Panc1 (cell line): Measurements from ENCODE around the gene PTPRK.

Source experiments
- POLR2AphosphoS5 ChIP-seq: IDR thresholded peaks from 2 replicates; pipeline ENCODE4 v1.6.1; 2012; ENCODE audit warnings: mild to moderate bottlenecking, low read depth, low read length, moderate library complexity
- SIN3A ChIP-seq: IDR thresholded peaks from 2 replicates; pipeline ENCODE4 v1.6.1; 2012; ENCODE audit warnings: low read depth, mild to moderate bottlenecking, low read length, moderate library complexity, borderline replicate concordance; ENCODE audit not compliant: insufficient read depth
- TCF7L2 ChIP-seq: IDR thresholded peaks from 2 replicates; pipeline ENCODE4 v1.6.1; 2011; ENCODE audit warnings: mild to moderate bottlenecking, low read depth, low read length, inconsistent platforms
- TF ChIP-seq, protein P1 (sequence below): fragments of 450-650 bp; IDR thresholded peaks from 2 replicates; pipeline ENCODE4 v1.5.1; 2017; ENCODE audit warnings: mild to moderate bottlenecking
- TF ChIP-seq, protein P2 (sequence below), 2 experiments: IDR thresholded peaks; 2 replicates each; pipeline ENCODE4 v1.6.1; 2011 to 2012; ENCODE audit warnings: low read depth in 2 of 2, control low read depth in 1 of 2, low read length in 1 of 2, mild to moderate bottlenecking in 1 of 2, moderate library complexity in 1 of 2; ENCODE audit not compliant: insufficient read depth in 1 of 2

DNA sequence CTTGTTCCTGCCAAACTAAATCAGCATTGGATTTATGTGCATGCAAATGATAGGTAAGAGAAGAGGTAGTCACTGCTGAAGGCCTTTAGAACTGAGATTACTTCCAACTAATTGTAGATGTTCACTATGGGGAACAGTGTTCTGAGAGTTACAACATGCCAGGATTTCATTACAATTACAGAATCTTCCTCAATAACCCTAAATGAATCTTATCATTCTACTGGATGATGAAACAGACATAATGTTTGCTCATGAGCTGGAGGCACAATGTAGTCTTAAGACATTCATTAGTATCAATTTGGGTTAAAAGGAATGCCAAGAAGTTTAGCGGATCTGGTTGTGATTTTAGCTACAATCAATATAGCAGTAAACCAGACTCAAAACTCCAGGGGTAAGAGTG lies 370.6 kb downstream of the PTPRK start:
- TF ChIP-seq, protein P1, sequence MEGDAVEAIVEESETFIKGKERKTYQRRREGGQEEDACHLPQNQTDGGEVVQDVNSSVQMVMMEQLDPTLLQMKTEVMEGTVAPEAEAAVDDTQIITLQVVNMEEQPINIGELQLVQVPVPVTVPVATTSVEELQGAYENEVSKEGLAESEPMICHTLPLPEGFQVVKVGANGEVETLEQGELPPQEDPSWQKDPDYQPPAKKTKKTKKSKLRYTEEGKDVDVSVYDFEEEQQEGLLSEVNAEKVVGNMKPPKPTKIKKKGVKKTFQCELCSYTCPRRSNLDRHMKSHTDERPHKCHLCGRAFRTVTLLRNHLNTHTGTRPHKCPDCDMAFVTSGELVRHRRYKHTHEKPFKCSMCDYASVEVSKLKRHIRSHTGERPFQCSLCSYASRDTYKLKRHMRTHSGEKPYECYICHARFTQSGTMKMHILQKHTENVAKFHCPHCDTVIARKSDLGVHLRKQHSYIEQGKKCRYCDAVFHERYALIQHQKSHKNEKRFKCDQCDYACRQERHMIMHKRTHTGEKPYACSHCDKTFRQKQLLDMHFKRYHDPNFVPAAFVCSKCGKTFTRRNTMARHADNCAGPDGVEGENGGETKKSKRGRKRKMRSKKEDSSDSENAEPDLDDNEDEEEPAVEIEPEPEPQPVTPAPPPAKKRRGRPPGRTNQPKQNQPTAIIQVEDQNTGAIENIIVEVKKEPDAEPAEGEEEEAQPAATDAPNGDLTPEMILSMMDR, result no peak
- TF ChIP-seq POLR2AphosphoS5 (no peak), SIN3A (no peak), TCF7L2 (no peak)
- TF ChIP-seq, protein P2, sequence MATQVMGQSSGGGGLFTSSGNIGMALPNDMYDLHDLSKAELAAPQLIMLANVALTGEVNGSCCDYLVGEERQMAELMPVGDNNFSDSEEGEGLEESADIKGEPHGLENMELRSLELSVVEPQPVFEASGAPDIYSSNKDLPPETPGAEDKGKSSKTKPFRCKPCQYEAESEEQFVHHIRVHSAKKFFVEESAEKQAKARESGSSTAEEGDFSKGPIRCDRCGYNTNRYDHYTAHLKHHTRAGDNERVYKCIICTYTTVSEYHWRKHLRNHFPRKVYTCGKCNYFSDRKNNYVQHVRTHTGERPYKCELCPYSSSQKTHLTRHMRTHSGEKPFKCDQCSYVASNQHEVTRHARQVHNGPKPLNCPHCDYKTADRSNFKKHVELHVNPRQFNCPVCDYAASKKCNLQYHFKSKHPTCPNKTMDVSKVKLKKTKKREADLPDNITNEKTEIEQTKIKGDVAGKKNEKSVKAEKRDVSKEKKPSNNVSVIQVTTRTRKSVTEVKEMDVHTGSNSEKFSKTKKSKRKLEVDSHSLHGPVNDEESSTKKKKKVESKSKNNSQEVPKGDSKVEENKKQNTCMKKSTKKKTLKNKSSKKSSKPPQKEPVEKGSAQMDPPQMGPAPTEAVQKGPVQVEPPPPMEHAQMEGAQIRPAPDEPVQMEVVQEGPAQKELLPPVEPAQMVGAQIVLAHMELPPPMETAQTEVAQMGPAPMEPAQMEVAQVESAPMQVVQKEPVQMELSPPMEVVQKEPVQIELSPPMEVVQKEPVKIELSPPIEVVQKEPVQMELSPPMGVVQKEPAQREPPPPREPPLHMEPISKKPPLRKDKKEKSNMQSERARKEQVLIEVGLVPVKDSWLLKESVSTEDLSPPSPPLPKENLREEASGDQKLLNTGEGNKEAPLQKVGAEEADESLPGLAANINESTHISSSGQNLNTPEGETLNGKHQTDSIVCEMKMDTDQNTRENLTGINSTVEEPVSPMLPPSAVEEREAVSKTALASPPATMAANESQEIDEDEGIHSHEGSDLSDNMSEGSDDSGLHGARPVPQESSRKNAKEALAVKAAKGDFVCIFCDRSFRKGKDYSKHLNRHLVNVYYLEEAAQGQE (IDR thresholded peaks at IDR 0.05; ENCODE audit: insufficient read depth in 1 of 2, low read depth in 2 of 2, low read length in 1 of 2), result no peak
